Ovary (tissue), 3 donors: ENCODE data around the gene TXNL1.

Experiments used
- CTCF ChIP-seq, 3 donors: fragments of 450-650 bp in 2 of 3; fragments of 200-600 bp in 1 of 3; IDR thresholded peaks; one replicate each; pipeline versions ENCODE4 v1.5.1 to v1.8.0; 2016 to 2022; ENCODE audit warnings: antibody characterized with exemption in 3 of 3, mild to moderate bottlenecking in 1 of 3
- EP300 ChIP-seq: sonication (generic); formaldehyde crosslinking; IDR thresholded peaks from one replicate; pipeline ENCODE4 v1.6.1; 2017; ENCODE audit warnings: antibody characterized with exemption
- POLR2A ChIP-seq: fragments of 450-650 bp; IDR thresholded peaks from one replicate; pipeline ENCODE4 v1.6.1; 2017; ENCODE audit warnings: antibody characterized with exemption, mild to moderate bottlenecking, moderate library complexity
- donor health status: DM: no; HTN: no; CAD: no.

- TF ChIP-seq CTCF (IDR thresholded peaks at IDR 0.05) (no peak), EP300 (no peak), POLR2A (no peak)
Observed at GRCh38 chr18:56562479-56562878, 75.9 kb downstream of the TXNL1 start.
